HG03066 (cell line): ENCODE results near the gene DIRAS2.
"Not testable (repeated sequence)": the region's sequence is repeated elsewhere in the genome, so short reads cannot be mapped to it uniquely, and the experiment has no call there.

Experiments
- ATAC-seq: cut with Tn5 transposase; IDR thresholded peaks from one replicate; pipeline ENCODE4 v1.9.1; 2021; ENCODE audit warnings: low read depth; ENCODE audit not compliant: unreplicated experiment

The DIRAS2 gene, protein sequence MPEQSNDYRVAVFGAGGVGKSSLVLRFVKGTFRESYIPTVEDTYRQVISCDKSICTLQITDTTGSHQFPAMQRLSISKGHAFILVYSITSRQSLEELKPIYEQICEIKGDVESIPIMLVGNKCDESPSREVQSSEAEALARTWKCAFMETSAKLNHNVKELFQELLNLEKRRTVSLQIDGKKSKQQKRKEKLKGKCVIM

DNA sequence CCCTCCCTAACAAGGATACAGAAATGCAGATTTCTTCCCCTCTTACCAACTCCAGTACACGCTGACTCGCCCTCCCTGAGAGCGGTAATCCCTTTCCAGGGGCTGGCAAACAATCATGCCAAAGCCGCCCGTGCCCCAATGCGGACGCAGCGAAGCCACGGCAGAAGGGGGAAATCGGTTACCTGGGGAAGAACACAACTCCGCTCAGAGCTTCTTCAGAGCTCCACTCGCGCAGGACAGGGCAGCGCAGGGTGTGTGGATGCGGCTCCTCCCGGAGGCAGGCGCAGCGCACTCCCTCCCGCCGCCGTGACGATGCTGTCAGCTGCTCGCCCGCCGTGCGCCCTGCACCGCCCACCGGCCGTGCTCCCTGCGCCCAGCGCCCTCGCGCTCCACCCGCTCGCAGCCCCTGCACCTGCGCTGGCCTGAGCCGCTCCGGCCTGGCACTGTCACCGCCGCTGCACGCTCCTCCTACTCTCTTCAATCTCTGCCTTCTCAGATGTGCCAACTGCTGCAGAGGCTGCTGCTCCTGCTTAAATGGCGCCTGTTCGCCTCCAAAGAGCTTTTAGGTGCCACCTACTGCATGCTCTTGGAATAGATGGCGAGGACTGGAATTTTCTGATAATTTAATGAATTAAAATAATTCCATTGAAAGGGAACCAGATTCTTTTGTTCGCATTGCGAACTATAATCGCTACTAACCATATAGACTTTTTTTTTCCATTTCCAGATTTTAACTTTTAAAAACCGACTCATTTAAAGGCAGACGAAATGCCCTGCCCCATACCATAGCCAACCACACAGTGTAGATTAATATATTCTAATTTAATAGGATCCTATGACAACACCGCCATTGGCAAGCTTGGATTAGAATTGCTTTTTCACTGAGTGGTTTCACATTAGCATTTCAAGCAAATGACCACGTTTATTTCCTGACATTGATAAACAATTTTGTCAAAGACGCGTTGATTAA lies at the start of gene DIRAS2:
TSS of gene DIRAS2 (minus strand) at position 255 of the 970 bp plus-strand sequence. CDS start 28,997 bp downstream, outside the sequence.
- no peak for ATAC-seq

DNA sequence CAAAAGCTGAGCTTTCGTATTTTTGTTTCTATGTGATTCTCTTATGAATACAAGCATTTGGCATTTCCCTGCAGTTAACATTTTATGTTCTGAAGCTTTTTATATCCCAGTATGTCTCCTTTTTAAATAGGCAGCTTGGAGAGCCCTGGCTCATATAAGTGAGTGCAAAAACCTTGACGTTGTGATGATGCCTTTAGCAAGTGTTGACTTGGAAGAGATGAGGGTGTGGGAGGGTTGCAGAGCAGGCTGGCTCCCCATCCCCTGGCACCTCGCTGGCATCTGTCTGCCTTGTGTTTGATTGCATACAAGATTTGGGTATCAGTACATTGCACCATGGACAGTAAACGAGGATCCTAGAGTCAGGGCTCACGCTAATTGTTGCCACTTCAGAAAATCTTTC lies 42.1 kb upstream of the DIRAS2 start:
- ATAC-seq: no peak

DNA sequence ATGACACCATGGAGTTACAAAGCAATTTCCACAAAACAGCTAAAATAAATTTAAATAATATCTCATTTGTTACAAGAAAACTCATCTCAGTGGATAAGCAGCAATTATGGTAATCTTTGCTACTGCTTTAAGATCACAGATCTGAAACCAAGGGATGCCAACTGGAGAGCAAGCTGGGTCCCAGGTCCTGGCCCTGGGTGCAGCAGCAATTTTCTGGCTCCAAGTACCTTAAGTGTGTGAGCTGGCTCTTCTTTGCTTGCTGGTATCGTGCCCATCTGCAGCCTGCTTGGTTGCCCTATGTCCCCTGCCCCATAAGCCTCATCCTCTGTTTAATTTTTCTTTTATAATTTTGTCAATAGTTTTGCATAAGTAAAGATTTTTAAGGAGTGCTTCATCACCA lies 41.5 kb upstream of the DIRAS2 start:
- no peak for ATAC-seq

DNA sequence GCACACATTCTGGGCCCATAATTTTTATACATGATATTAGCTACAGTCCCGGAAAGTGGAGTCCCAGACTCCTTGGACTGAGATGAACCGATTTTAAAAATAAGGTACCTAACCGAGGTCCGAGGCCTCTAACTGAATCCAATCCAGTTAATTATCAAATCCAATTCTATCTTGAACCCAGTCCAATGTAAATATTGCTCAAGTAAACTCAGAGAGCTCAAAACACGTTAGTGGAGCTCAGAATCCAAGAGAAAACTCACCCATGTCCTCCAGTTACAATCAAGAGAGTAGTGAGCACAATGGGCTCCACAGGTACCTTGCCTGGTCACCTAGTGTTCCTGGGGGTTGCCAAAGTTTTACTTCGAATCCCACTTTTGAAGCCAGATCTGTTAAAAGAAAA lies 37.9 kb upstream of the DIRAS2 start:
- ATAC-seq: no peak

DNA sequence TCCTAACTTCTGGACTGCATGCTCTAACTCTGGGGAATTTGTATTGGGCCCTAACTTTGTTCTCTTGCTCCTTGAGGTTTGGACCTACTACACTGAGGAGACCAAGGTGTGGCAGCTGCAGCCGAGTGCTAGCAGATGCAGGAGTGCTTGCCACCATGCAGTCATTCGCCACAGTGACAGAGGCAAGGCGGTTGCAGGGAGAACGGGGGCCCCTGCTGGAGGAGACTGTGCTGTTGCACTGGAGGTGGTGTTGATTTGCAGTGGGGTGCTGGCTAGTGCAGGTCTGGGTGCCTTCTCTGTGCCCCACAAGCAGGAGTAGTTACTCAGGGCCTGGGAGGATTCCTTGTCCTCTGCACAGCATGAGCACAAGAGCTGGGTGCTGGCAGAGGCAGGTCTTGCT lies 22.4 kb upstream of the DIRAS2 start:
- no peak for ATAC-seq

DNA sequence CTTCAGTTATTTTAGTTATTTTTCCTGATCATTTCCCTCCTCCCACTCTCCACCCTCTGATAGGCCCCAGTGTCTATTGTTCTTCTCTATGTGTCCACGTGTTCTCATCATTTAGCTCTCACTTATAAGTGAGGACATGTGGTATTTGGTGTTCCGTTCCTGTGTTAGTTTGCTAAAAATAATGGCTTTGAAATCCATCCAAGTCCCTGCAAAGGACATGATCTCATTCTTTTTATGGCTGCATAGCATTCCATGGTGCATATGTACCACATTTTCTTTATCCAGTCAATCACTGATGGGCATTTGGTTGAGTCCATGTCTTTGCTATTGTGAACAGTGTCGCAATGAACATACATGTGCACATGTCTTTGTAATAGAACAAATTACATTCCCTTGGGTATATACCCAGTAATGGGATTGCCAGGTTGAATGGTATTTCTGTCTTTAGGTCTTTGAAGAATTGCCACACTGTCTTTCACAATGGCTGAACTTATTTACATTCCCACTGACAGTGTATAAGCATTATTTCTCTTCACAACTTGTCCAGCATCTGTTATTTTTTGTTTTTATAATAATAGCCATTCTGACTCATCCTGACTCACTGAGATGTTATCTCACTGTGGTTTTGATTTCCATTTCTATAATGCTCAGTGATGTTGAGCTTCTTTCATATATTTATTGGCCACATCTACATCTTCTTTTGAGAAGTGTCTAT lies 17.2 kb upstream of the DIRAS2 start:
- no peak for ATAC-seq

DNA sequence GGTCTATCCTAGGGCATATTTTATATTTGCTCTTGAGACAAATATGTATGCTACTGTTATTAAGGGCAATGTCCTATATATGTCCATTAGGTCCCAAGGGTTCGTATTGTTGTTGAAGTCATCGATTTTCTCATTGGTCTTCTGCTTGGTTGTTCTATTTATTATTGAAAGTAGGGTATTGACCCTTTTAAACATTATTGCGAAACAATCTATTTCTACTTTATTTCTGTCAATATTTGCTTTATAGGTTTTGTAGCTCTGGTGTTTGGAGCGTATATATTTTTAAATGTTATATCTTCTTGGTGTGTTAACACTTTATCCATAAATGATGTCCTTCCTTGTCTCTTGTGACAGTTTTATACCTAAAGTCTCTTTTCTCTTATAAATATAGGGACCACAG lies 16.2 kb upstream of the DIRAS2 start:
- no peak for ATAC-seq

DNA sequence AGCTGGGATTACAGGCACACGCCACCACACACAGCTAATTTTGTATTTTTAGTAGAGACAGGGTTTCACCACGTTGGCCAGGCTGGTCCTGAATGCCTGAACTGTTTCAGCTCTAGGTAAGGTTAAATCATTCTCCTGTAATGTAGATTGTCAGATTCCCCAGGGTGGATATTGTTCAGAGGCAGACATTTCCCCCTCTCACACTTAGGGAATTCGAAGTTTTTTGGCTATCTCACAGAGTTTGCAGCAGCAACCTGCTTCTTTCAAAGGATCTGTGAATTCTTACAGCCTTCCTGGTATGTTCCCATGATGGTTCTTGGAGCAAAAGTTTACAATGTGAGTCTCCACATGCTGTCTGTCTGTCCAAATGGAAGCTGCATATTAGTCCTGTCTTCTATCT lies 15.6 kb upstream of the DIRAS2 start:
- no peak for ATAC-seq

DNA sequence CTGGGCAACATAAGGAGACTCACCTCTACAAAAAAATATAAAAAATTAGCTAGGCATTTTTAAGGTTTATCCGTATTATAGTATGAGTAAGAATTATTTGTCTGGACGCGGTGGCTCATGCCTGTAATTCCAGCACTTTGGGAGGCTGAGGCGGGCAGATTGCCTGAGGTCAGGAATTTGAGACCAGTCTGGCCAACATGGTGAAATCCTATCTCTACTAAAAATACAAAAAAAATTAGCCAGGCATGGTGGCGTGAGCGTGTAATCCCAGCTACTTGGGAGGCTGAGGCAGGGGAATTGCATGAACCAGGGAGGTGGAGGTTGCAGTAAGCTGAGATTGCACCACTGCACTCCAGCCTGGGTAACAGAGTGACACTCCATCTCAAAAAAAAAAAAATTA lies 14.3 kb upstream of the DIRAS2 start:
- not testable (repeated sequence) for ATAC-seq

DNA sequence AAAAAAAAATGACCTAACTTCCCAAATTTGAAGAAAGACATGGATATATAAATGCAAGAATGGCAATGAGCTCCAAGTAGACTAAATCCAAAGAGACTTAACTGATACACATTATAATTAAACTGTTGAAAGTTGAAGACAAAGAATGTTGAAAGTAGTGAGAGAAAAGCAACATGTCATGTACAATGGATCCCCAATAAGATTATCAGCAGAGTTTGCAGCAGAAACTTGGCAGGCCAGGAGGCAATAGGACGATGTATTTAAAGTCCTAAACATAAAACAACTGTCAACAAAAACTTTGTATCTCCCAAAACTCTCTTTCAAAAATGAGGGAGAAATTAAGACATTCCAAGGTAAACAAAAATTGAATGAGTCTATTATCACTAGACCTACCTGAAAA lies 8.6 kb upstream of the DIRAS2 start:
- ATAC-seq: no peak

DNA sequence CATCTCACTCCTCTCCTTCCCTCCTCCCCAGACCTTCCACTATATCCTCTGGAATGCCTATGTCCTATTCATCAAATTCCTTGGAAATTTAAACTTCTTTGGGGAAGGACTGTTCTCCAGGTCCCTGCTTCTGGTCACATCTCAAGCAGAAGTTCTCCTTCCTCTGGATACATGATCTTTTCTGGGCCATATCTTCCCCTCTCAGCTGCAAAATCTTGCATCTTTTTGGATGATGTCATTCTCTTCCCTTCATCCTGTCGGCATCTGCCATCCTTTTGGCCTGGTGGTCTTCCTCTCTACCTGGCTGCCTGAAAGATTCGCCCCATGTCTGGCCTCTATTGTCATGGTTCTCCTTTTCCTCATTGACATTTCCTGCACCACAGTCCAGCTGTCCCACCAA lies 5.2 kb upstream of the DIRAS2 start:
- ATAC-seq: no peak

DNA sequence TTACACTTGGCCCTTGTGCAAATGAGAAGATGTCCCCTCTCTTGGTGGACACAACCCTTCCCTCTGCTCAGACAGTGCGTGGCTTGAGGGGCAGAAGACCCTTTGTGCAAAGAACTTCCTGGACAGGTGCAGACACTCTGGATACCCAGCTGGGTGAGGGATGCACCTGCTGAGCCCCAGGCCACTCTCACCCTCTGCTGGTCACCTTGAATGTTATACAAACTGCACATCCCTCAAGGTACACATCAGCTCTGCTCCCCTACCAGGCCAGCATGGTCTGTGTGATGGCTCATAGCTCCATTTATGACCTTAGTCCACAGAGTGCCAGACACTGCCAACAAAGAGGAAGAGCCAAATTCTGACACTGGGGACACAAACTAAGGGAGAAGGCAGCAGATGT lies 3.1 kb upstream of the DIRAS2 start:
- no peak for ATAC-seq

DNA sequence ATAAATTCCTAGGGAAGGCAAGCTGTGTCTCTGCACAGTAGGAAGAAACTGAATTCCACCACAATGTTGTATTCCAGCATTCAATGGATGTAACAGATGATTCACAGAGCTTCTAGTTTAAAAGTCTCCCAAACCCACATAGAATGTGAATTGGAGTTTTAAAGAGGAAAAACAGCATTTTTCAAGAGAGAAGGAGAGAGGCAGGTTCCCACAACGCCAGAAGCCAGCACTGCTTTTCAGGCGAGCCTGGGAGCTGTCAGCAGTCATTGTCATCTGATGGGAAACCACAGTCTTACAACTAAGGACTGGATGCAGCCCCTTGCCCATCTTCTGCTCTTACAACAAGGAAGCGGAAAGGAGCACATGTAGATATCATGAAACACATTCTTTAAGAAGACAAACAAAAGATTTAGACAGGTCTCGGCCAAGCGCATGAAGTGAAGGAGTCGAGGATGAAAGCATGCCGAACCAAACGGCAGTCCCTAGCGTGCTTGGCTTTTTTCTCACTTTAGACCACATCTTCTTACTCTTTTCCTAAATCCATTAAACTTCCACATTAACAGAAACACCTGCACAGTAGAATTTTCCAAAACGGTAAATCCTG lies 638 bp downstream of the DIRAS2 start:
- ATAC-seq: no peak

DNA sequence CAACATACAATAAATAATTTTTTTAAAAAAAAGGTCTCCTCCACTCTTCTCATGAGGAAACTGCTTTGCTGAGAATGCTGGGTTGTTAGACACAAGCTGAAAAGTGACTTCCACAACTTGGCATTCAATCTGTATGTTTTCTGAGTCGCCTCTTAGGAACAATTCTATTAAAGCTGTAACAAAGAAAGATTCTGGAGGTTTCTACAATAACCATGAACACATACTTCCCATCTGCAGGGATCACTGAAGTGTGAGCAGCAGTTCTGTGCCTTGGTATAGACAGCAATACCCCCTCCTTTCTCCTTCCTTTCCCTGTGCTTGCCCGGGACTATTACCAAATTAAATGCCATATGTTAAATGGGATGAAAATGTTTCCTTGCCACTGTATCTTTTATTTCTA lies 1.5 kb downstream of the DIRAS2 start:
- no peak for ATAC-seq

DNA sequence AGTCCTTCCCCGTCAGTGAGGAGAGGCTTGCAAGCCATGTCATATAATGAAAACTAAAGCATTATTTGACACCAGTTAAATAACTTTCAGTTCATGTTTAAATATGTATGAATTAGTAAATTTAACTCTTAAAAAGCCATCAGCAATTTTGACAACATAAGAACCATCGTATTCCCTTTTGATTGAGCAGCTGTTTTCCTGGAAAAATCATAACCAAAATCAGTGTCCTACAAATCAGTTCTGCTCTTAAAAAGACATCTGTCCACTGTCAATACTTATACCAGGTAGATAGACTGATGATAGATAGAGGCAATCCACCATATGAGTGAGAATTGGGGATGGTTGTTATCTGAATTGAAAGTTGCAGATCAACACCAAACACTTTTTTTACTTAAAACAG lies 2.3 kb downstream of the DIRAS2 start:
- no peak for ATAC-seq

DNA sequence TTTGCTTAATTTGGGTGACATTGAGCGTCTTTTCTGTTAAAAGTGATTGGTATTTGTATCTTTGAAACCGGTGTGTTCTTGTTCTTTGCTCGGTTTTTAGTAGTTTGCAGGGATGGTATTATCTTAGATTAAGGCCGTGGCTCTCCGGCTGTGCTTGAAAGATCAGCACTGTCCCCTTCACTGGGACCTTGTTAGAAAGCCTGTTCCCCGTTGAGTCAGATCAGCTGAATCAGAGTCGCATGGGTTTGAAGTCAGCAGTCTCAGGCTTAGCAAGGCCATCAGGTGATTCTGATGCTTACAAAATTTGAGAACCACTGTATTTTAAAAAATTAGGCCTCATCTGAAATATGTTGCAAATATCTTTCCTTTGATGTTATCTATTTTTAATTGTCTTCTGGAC lies 5.0 kb downstream of the DIRAS2 start:
- no peak for ATAC-seq

DNA sequence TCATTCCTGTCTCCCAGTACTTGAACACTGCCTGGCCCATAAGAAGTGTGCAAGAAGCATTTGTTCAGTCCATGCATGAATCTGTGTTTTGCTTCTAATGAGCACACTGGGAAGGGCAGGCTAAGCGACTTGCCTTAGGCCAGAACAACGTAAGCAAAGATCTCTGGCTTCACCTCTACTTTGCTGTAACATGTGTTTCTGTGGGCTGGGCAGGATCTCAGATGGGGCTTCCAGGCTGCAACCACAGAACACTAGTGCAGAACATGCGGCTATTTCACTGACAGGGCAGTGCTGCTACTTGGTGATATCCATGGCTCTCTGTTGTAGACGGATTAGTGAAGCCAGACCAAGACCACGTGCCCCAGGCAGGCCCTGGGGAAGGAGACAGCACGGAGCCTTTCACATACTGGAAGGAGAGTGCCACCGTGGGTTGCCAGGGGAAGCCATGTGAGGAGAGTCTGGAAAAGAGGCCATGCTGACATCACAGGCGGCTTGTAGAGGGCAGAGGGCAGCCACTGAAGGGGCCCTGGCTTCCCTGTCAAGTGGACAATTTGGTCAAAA lies 9.9 kb downstream of the DIRAS2 start:
- no peak for ATAC-seq

DNA sequence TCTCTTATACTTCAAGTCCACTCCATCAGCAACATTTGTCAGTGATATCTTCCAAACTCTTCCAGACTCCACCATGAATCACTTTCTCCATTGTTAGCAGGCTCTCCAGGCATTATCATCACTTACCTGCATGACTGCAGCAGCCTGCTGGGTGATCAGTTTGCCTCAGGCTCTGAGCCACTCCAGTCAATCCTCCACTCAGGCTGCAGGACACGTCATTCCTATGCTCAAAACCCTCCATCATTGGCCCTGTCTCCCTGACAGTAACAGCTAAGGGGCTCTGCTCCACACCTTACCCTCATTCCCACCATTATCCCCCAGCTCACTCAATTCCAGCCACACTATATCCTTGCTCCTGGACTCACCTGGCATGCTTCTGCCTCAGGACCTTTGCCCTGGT lies 10.7 kb downstream of the DIRAS2 start:
- ATAC-seq: no peak

DNA sequence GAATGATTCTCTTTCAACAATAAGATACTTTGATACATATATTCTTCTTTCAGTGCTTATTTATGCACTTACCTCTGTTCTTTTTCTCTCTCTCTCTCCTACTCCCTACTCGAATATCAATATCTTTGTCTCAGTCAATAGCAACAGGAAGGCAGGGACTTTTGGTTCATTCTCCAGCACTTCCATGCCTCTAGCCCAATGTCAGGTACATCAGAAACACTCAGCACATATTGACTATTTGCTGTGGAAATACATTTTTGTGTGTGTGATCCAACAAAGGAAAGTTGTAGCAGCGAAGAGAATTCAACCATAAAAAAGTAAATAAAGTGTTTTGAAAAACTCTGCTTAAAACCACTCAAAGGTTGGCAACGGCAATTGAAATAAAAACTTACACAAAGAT lies 12.6 kb downstream of the DIRAS2 start:
- ATAC-seq: no peak

DNA sequence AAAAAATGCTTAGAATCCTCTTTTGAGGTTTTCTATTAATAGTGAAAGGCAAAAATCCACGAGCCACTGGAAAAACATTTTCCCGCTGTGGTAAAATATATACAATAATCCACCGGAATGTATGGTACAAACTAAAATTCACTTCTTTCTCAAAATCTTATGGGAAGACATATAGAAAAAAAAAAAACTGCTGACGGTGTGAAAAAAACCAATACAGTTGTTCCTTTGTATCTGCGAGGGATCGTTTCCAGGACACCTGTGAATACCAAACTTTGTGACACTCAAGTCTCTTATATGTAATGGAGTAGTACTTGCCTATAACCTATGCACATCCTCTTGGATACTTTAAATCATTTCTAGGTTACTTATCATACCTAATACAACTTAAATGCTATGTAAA lies 13.3 kb downstream of the DIRAS2 start:
- ATAC-seq: no peak

DNA sequence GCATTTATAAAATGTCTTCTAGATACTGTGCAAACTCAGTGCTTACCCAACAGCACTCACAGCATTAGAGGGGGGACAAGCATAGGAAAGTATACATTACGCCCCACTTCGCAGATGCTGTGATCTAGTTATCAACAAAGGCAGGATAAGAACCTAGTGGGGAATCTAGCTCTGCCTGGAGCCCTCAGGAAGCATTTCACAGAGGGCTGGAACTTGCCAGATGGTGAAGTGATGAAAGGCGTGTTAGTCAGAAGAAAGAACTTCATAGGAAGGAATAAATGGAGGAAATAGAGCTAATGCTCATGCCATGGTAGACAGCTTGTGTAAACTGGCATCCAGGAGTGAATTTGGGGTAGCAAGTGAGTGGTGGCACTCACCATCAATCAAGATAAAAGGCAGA lies 25.8 kb downstream of the DIRAS2 start:
- ATAC-seq: no peak
